ENCODE results near the gene NIFK. TPM values are rescaled to one million over a fixed set of nuclear protein-coding genes. Genes with fewer than 3 reads are reported as not detected.

Gene NIFK
- total and polyA plus RNA-seq, 2 donors (not counting 3 experiments of a cell fraction or from before 2014, with no cell fraction given) = 10.7 to 59.7 TPM

- no peak for FAIRE-seq
- ChIA-PET POLR2A (no interaction called here), CTCF (interaction anchor here (1.4 kb wide), 1 partner anchor 152 kb away, joined by 3 read pairs; the partner anchor contains the start of gene RNU4ATAC)
- no peak overlapping the region for H3K9ac ChIP-seq (replicated peaks; ENCODE audit: extremely low read depth, insufficient read depth, low read length)
- no peaks in the 10 kb centered on the region for H3K9me1 ChIP-seq (replicated peaks; ENCODE audit: control insufficient read depth, extremely low read depth, insufficient read depth, low read length)
- H3K36me3 ChIP-seq (ENCODE audit: control insufficient read depth in 2 of 2, extremely low read depth in 1 of 2, insufficient read depth in 2 of 2, low read length in 2 of 2) = no peaks in the 10 kb centered on the region
- no peak for TF ChIP-seq FOS (IDR thresholded peaks at IDR 0.05; ENCODE audit: borderline replicate concordance, insufficient read depth, low read length)
- no peak for TF ChIP-seq MYC (IDR thresholded peaks at IDR 0.05; ENCODE audit: low read depth, low read length)
- TF ChIP-seq GATA2 (IDR thresholded peaks at IDR 0.05; ENCODE audit: insufficient read depth, insufficient read length, low read depth, low read length) = no peak
- TF ChIP-seq EZH2 (IDR thresholded peaks at IDR 0.05; ENCODE audit: borderline replicate concordance, low read depth, low read length, severe bottlenecking) = no peak
- no peak for TF ChIP-seq POLR2AphosphoS5 (IDR thresholded peaks at IDR 0.05; ENCODE audit: insufficient read depth, low read depth, low read length)
- TF ChIP-seq CTCF (IDR thresholded peaks at IDR 0.05; ENCODE audit: extremely low read depth in 1 of 2, insufficient read depth in 1 of 2, low read depth in 1 of 2, low read length in 2 of 2) = no peak
- TF ChIP-seq, protein P1, sequence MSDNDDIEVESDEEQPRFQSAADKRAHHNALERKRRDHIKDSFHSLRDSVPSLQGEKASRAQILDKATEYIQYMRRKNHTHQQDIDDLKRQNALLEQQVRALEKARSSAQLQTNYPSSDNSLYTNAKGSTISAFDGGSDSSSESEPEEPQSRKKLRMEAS (IDR thresholded peaks at IDR 0.05; ENCODE audit: insufficient read depth, insufficient read length) = no peak
- TF ChIP-seq JUN (IDR thresholded peaks at IDR 0.05; ENCODE audit: borderline replicate concordance, insufficient read depth, insufficient read length, low read depth) = no peak
- H3K27me3 ChIP-seq (ENCODE audit: control insufficient read depth in 2 of 2, insufficient read depth in 2 of 2, low read length in 2 of 2) = peaks cover 0 to 3% of the 10 kb centered on the region in 2 experiments
- H3K4me2 ChIP-seq (ENCODE audit: insufficient read depth, low read length) = no peak overlapping the region
- no peaks in the 10 kb centered on the region for H3K4me1 ChIP-seq (ENCODE audit: control insufficient read depth, extremely low read depth, insufficient read depth, low read length)
- no peaks in the 10 kb centered on the region for H3K79me2 ChIP-seq (ENCODE audit: control insufficient read depth, insufficient read depth, low read length)
- no peaks in the 10 kb centered on the region for H4K20me1 ChIP-seq (replicated peaks; ENCODE audit: control insufficient read depth, extremely low read depth, insufficient read depth, low read length)
- dilution Hi-C loops (cut with MboI; ENCODE audit: extremely low pct_ligation_motif_present, low sequenced_read_pairs) = no loop called here
- peaks cover 7% of the 10 kb centered on the region for H3K9me3 ChIP-seq (replicated peaks; ENCODE audit: control insufficient read depth, insufficient read depth, low read length)
- no peak overlapping the region for H3K27ac ChIP-seq (ENCODE audit: insufficient read depth, low read depth, low read length)
- intact Hi-C loops (cut with micrococcal nuclease) = no loop called here
- no peak for DNase-seq (ENCODE audit: low read depth, low spot score)
- no peak overlapping the region for H2AFZ ChIP-seq (ENCODE audit: low read depth, low read length)
- BruUV-seq (replicated peaks) = no TSS peak
- H3K4me3 ChIP-seq (replicated peaks in 1 of 3; ENCODE audit: insufficient read depth in 1 of 3, low read depth in 1 of 3, low read length in 3 of 3) = no peak overlapping the region
Observed at GRCh38 chr2:121682396-121683298, 54.0 kb downstream of the NIFK start.

Measured in endothelial cell of umbilical vein (primary cell).